HG02938 (cell line): ENCODE data around the gene VAV2.

ENCODE experiments used
- ATAC-seq: cut with Tn5 transposase; IDR thresholded peaks from one replicate; pipeline ENCODE4 v1.9.1; 2021; ENCODE audit warnings: mild to moderate bottlenecking, moderate library complexity; ENCODE audit not compliant: unreplicated experiment

Gene VAV2

GRCh38 chr9:133893191-133893994, 98.7 kb downstream of the VAV2 start:
- ATAC-seq, result no peak

- no peak for ATAC-seq
Measured at GRCh38 chr9:133892193-133892920, 99.8 kb downstream of the VAV2 start.

GRCh38 chr9:133891741-133892140, 100.4 kb downstream of the VAV2 start:
- ATAC-seq, result no peak

GRCh38 chr9:133890583-133890982, 101.5 kb downstream of the VAV2 start:
- ATAC-seq, result no peak

GRCh38 chr9:133889584-133890301, 102.4 kb downstream of the VAV2 start:
- no peak for ATAC-seq

GRCh38 chr9:133888809-133889491, 103.2 kb downstream of the VAV2 start:
- no peak for ATAC-seq

GRCh38 chr9:133888048-133888808, 103.9 kb downstream of the VAV2 start:
- ATAC-seq, result no peak

DNA sequence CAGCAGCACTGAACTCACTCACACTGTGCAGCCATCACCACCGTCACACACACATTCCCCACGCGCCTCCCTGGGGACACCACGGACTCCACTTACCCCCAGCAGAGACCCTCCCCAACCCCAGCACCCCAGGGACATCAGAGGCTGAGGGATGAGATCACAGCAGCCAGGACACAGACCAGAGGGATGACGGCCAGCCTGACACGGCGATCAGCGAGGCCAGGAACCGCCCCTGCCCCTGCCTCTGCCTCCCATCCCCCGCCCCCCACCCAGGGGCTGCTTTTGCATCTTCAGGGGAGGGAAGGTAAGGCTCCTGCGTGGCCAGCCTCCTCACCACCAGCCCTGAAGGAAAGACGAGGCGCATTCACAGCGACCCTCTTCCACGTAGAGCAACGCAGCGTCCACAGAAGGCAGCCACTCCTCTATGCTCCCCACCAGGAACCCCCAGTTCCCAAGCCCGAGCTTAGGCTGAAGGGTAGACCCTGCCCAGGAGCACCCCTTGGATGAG, 104.5 kb downstream of the VAV2 start:
- ATAC-seq, result no peak

GRCh38 chr9:133886563-133887501, 105.3 kb downstream of the VAV2 start:
- ATAC-seq, result no peak

- no peak for ATAC-seq
Measured at GRCh38 chr9:133884907-133885744, 107.0 kb downstream of the VAV2 start.

GRCh38 chr9:133882849-133883755, 109.0 kb downstream of the VAV2 start:
- ATAC-seq, result no peak

- no peak for ATAC-seq
Measured at GRCh38 chr9:133881671-133882381, 110.3 kb downstream of the VAV2 start.

DNA sequence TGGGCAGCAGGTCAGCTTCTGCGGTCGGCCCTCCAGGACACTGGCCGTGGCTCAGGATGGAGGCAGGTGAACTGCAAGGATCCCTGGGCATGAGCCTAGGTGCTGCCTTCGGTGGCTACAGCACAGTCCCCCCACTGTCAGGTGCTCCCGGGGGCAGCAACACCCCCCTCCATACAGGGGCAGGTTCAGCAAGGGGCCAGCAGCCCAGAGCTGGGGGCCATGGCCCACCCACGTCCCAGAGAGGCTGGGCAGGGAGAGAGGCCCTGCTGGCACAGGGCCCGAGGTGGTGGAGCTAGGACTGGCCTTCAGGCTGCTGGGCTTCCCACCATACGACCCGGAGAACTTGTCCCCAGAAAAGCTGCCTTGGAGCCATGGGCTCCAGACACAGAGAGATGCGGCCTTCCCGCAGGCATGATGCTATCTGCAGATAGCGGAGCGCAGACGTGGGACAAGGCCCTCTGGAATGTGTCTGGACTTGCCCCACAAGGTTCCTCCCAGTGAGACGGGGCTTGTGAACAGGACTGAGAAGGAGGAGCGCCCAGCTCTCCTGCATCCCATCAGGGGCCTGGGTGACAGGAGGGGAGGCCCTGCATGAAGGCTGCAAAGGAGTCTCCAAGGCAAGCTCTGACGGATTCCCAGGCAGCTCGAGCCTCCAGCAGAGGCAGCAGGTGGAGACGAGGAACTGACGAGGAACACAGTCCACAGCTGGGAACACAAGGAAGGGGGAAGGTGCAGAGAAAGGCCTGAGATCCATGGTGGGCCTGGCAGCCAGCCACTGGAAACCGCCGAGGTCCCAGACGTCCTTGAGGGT, 111.1 kb downstream of the VAV2 start:
- no peak for ATAC-seq

- ATAC-seq, result no peak
Measured at GRCh38 chr9:133880136-133880535, 112.0 kb downstream of the VAV2 start.

- ATAC-seq, result no peak
Measured at GRCh38 chr9:133879615-133880014, 112.5 kb downstream of the VAV2 start.

GRCh38 chr9:133878402-133878801, 113.7 kb downstream of the VAV2 start:
- ATAC-seq, result no peak
